Smooth muscle cell (in vitro differentiated cells): ENCODE data around the gene ANKRD13D. TPM values are rescaled to one million over a fixed set of nuclear protein-coding genes. Genes with fewer than 3 reads are reported as not detected.
A peak's percentile ranks its signal among the peaks of the same experiment; 100 is the strongest.

Experiments used
- DNase-seq: peaks from one replicate; lab custom pipeline; 2025; ENCODE audit not compliant: unreplicated experiment; lab: John Stamatoyannopoulos, UW
- H2AFZ ChIP-seq: fragments of 200-600 bp; sonication (generic); 2 replicates; pipeline ENCODE4 v1.6.0; 2016; ENCODE audit warnings: antibody characterized with exemption, low read depth, mild to moderate bottlenecking
- H3F3A ChIP-seq: fragments of 200-600 bp; sonication (generic); 2 replicates; pipeline ENCODE4 v1.6.0; 2017; ENCODE audit warnings: antibody characterized with exemption, low read depth
- H3K27ac ChIP-seq: fragments of 200-600 bp; sonication (generic); 2 replicates; pipeline ENCODE4 v1.5.1; 2016; ENCODE audit warnings: low read depth, mild to moderate bottlenecking
- H3K27me3 ChIP-seq: fragments of 200-600 bp; sonication (generic); 2 replicates; pipeline ENCODE4 v1.6.1; 2016; ENCODE audit warnings: low read depth, mild to moderate bottlenecking
- H3K36me3 ChIP-seq: fragments of 200-600 bp; sonication (generic); 2 replicates; pipeline ENCODE4 v1.5.1; 2016; ENCODE audit warnings: low read depth
- H3K4me1 ChIP-seq: fragments of 200-600 bp; sonication (generic); 2 replicates; pipeline ENCODE4 v1.5.1; 2016; ENCODE audit warnings: low read depth
- H3K4me2 ChIP-seq: fragments of 200-600 bp; sonication (generic); 2 replicates; pipeline ENCODE4 v1.6.0; 2016; ENCODE audit warnings: mild to moderate bottlenecking
- H3K4me3 ChIP-seq: fragments of 200-600 bp; sonication (generic); 2 replicates; pipeline ENCODE4 v1.5.1; 2016; ENCODE audit warnings: mild to moderate bottlenecking
- H3K79me2 ChIP-seq: fragments of 200-600 bp; sonication (generic); 2 replicates; pipeline ENCODE4 v1.6.0; 2016; ENCODE audit warnings: low read depth, mild to moderate bottlenecking
- H3K9ac ChIP-seq: fragments of 200-600 bp; sonication (generic); 2 replicates; pipeline ENCODE4 v1.6.0; 2016; ENCODE audit warnings: low read depth
- H3K9me3 ChIP-seq: fragments of 200-600 bp; sonication (generic); replicated peaks from 2 replicates; pipeline ENCODE4 v1.5.1; 2016; ENCODE audit warnings: low read depth
- H4K20me1 ChIP-seq: fragments of 200-600 bp; sonication (generic); 2 replicates; pipeline ENCODE4 v1.6.0; 2016; ENCODE audit warnings: low read depth
- WGBS: methylation state at CpG from one replicate; pipeline ENCODE4 v1.1.7; 2016; ENCODE audit warnings: low lambda C conversion rate; 5-methylcytosine and 5-hydroxymethylcytosine counted together
- polyA plus RNA-seq: library from polyadenylated mRNA; unstranded; fragments of >200 nt; fragmentation: Nextera tagmentation; extraction: Ambion mirVana; gene quantifications from 2 replicates; pipeline ENCODE4 v1.2.1, GENCODE V29; 2016
- total RNA-seq: library from RNA; depleted of rRNA; stranded (reverse); fragments of >200 nt; gene quantifications from 2 replicates; pipeline ENCODE4 v1.2.3, GENCODE V29; 2014
- TF ChIP-seq, protein P1 (sequence below): fragments of 200-600 bp; sonication (generic); IDR thresholded peaks from 2 replicates; pipeline ENCODE4 v1.5.1; 2017; ENCODE audit warnings: borderline replicate concordance, mild to moderate bottlenecking, antibody characterized with exemption; ENCODE audit not compliant: insufficient read depth, poor library complexity, severe bottlenecking

The ANKRD13D gene
- total and polyA plus RNA-seq, 2 experiments from 2014 or later, result 34.7 to 52.0 TPM

DNA sequence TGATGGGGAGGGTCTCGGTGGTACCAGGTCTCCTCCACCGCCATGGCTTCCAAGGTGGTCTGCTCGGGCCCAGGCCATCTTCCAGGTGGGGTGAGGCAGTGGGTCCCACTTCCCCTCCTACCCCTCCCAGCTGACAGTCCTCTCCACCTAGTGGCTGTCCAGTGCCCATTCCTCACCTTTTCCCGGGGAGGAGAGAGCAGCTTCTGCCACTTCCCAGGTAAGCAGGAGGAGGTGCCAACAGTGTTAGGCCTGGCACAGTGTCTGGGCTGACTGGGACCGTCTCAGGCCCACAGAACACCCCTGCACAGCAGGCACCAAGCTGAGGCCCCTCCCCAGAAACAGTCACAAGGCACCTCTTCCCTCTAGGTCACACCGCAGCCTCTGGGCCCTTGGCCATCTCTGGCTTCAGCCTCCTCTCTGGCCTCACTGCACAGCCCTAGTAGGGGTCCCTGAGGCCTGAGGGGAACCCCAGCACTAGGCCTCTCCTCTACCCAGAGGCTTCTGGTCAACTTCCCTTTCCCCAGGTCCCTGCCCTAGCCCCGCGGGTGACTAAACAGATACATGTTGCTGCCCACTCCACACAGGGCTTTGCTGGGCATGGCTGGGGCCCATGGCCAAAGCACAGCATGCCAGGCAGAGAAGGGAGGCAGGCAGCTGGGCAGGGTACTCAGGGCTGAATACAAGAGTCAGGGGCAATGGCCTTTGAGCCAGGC is 2.3 kb upstream of the ANKRD13D start:
- TF ChIP-seq, protein P1, sequence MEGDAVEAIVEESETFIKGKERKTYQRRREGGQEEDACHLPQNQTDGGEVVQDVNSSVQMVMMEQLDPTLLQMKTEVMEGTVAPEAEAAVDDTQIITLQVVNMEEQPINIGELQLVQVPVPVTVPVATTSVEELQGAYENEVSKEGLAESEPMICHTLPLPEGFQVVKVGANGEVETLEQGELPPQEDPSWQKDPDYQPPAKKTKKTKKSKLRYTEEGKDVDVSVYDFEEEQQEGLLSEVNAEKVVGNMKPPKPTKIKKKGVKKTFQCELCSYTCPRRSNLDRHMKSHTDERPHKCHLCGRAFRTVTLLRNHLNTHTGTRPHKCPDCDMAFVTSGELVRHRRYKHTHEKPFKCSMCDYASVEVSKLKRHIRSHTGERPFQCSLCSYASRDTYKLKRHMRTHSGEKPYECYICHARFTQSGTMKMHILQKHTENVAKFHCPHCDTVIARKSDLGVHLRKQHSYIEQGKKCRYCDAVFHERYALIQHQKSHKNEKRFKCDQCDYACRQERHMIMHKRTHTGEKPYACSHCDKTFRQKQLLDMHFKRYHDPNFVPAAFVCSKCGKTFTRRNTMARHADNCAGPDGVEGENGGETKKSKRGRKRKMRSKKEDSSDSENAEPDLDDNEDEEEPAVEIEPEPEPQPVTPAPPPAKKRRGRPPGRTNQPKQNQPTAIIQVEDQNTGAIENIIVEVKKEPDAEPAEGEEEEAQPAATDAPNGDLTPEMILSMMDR, result peak; percentile 3
- Histone ChIP-seq H3K27ac (peak overlapping the region; percentile 94), H2AFZ (no peak overlapping the region), H3K79me2 (peaks cover 23% of the 10 kb centered on the region), H3K4me3 (no peak overlapping the region), H3K36me3 (peaks cover 6% of the 10 kb centered on the region), H3K4me1 (peaks cover 7% of the 10 kb centered on the region), H3K9me3 (no peaks in the 10 kb centered on the region), H3K9ac (peak overlapping the region; percentile 84), H4K20me1 (peaks cover 12% of the 10 kb centered on the region), H3K27me3 (no peaks in the 10 kb centered on the region), H3F3A (peaks cover 4% of the 10 kb centered on the region), H3K4me2 (no peak overlapping the region)
- DNase-seq, result no peak
- WGBS, result 98% methylated on average over 8 of the region's 8 CpGs

DNA sequence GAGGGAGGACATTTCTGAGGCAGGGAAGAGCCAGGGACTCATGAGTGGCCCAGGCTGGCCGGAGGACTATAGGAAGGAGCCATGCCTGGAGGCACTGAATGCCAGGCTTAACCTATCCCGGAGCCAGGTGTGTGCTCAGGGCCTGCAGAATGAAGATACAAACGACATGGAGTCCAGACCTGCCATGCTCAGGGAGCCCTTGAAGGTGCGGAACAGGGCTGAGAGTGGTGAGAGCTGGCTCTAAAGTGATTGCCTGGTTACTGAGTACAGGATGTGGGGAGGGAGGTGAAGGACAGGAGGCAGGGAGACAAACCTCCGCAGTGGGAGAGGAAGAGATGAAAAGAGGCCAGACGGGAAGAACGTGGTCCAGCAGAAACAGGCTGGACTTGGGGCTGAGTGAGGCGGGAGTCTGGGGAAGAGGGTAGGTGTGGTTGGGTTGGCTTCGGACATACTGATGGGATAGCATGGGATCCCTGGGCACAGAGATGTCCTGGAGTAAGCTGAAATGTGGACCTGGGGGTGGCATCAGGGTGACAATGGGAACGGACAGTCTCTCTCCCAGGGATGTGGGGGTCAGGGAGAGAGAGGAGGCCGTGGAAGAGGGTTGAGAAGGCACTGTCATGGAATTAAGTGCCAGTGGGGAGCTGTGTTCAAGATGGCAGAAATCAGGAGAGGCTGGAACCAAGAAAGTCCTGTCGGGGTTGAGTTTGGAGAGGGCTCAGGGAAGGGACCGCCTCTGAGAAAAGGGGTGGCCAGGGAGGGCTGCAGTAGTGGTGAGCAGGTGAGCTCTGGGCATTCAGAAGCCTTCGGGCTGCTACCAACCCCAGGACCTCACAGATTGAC is 1.5 kb upstream of the ANKRD13D start:
- 91% methylated on average over 14 of the region's 14 CpGs for WGBS
- H4K20me1 ChIP-seq, result peaks cover 19% of the 10 kb centered on the region
- H3K36me3 ChIP-seq, result peaks cover 6% of the 10 kb centered on the region

DNA sequence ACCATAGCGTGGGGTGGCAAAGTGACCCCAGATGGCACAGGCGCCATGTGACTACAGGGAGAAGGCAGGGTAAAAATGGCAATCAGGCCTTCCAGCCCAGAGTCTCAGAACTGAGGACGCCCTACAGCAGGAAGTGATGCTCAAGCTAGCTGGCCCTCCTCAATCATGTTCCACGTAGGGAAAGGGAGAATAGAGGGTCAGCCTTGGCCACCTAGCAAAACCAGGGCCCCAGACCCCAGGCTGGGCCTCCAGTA is 978 bp upstream of the ANKRD13D start:
- no peaks in the 10 kb centered on the region for H3K9me3 ChIP-seq
- no peak overlapping the region for H2AFZ ChIP-seq
- no peaks in the 10 kb centered on the region for H3K27me3 ChIP-seq
- TF ChIP-seq, protein P1, result no peak
- H3F3A ChIP-seq, result peaks cover 8% of the 10 kb centered on the region
- H4K20me1 ChIP-seq, result peaks cover 24% of the 10 kb centered on the region
- 52% methylated on average over 4 of the region's 4 CpGs for WGBS
- peaks cover 14% of the 10 kb centered on the region for H3K4me1 ChIP-seq
- H3K4me3 ChIP-seq, result peak overlapping the region; percentile 94
- H3K27ac ChIP-seq, result peak overlapping the region; percentile 94
- DNase-seq, result no peak
- peak overlapping the region; percentile 100 for H3K4me2 ChIP-seq
- peaks cover 6% of the 10 kb centered on the region for H3K36me3 ChIP-seq
- H3K79me2 ChIP-seq, result peaks cover 35% of the 10 kb centered on the region
- peak overlapping the region; percentile 84 for H3K9ac ChIP-seq

More for the DNA sequence above, 1.5 kb upstream of the ANKRD13D start:
- no peak for DNase-seq
- Histone ChIP-seq H3K79me2 (peaks cover 30% of the 10 kb centered on the region), H3K9ac (peak overlapping the region; percentile 84), H3K4me2 (peak overlapping the region; percentile 100), H3F3A (peaks cover 4% of the 10 kb centered on the region), H2AFZ (no peak overlapping the region), H3K4me3 (peak overlapping the region; percentile 94), H3K27me3 (no peaks in the 10 kb centered on the region), H3K9me3 (no peaks in the 10 kb centered on the region), H3K4me1 (peaks cover 9% of the 10 kb centered on the region), H3K27ac (peak overlapping the region; percentile 94)
- TF ChIP-seq, protein P1, result no peak
